ENCODE measurements around the gene HSFX4.

- TF ChIP-seq CTCF (IDR thresholded peaks at IDR 0.05), result no peak
- no peak for TF ChIP-seq ZFX (IDR thresholded peaks at IDR 0.05; ENCODE audit: borderline replicate concordance)
Measured at GRCh38 chrX:149962010-149962409, 32.6 kb downstream of the HSFX4 start.
